ENCODE data around the gene CASP2.
"Not testable (repeated sequence)": the region's sequence is repeated elsewhere in the genome, so short reads cannot be mapped to it uniquely, and the experiment has no call there.

CASP2 gene

GRCh38 chr7:143265017-143265693 lies 23.0 kb upstream of the CASP2 start:
- no peak for DNase-seq

DNA sequence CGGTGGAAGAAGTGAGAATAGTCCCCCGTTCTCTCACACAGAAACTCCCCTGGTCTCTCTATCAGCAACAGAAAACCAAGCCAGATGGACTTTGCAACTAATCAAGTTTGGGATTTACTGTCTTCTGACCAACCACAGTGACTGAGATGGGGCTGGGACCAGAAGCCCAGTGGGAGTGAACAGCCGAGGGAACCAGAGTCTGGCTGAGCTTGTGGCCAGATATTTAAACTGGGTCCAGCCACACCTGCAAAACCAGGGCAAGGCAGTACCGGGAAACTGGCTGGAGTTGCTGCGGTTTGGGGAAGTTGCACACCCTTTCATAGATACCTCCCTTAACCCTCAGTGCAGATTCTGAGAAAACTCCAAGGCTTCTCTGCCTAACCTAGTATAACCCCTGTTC lies 18.9 kb upstream of the CASP2 start:
- no peak for DNase-seq

DNA sequence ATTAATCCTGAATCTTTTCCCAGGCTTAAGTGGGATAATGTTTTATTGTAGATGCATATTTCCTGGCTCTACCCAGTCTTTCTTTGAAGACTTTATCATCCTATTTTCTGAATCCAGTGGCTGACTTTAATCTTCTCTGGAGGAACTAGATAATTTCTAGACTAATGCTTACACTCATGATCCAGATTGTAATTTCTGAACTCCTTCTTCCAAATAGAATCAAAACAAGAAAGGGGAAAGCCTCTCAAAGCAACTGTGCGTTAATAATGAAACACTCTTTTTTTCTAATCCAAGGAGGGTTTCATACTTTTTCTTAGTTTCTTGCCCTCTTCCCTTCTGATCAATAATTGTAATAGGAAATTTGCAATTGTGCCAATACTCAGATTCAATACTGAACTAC lies 16.9 kb upstream of the CASP2 start:
- DNase-seq: no peak

DNA sequence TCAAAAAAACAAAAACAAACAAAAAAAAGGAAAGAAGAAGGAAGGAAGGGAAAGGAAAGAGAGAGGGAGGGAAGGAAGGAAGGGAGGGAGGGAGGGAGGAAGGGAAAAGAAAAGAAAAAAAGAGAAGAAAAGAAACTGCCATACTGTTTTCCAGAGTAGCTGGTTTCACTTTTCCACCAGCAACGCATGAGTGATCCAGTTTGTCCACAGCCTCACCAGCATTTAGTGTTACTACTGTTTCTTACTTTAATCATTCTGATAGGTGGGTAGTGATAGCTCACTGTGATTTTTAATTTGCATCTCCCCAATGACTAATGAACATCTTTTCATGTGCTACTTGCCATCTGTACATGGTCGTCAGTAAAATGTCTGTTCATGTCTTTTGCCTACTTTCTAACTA lies 15.3 kb upstream of the CASP2 start:
- no peak for DNase-seq

GRCh38 chr7:143279186-143280098 lies 8.7 kb upstream of the CASP2 start:
- no peak for DNase-seq

DNA sequence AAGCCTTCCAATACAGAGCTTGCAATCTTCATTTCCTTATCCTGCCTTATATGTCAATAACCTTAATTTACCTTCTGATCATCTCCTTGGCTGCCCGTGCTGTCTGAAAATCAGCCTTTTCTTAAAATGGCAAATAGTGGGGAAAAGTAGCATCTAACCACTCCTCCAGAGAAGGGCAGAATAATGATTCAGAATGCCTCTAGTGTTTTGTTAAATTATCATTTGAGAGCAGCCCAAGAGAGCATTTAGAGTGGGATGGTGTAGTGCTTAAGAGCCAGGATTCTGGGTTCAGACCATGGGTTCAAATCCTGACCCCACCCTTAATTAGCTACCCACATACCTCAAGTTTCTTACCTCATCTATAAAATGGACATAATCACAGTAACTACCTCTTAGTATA lies 8.0 kb upstream of the CASP2 start:
- no peak for DNase-seq

- no peak for DNase-seq
Observed at GRCh38 chr7:143280566-143280965, 7.6 kb upstream of the CASP2 start.

DNA sequence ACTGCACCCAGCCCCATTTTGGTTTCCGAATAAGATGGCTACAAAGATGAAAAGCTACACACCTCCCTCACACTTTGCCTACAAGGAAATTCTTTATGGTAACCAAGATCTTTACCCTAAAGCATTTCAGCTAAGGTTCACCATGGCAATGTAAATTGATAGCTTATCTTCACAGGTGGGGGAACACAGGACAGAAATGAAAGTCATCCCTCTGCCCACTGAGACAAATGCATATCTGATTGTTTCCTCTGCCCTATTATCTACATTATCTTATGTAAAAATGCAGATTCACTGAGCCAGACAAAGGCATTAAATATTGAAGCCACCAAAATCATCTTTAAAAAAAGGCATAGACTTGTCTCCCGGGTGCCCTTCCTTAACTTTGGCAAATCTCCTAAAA lies 6.6 kb upstream of the CASP2 start:
- DNase-seq: no peak

GRCh38 chr7:143282124-143282523 lies 6.0 kb upstream of the CASP2 start:
- DNase-seq: no peak

DNA sequence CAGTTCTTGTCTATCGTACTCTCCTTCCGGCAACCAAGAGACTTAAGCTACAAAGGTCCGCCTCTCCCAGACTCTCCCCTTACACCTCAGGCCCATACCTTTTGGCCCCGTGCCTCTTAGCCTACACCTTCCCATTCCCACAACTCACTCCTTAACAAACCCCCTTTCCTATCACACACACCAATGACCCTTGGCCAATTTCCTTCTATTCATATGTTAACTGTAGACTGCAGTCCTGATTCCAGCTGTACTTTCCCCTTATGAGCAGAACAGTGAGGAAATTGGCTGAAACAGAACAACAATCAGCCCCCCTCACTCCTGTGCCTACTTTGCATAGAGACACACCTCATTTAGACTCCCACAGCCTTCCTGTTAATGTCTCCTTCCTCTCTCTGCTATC lies 4.8 kb upstream of the CASP2 start:
- no peak for DNase-seq

DNA sequence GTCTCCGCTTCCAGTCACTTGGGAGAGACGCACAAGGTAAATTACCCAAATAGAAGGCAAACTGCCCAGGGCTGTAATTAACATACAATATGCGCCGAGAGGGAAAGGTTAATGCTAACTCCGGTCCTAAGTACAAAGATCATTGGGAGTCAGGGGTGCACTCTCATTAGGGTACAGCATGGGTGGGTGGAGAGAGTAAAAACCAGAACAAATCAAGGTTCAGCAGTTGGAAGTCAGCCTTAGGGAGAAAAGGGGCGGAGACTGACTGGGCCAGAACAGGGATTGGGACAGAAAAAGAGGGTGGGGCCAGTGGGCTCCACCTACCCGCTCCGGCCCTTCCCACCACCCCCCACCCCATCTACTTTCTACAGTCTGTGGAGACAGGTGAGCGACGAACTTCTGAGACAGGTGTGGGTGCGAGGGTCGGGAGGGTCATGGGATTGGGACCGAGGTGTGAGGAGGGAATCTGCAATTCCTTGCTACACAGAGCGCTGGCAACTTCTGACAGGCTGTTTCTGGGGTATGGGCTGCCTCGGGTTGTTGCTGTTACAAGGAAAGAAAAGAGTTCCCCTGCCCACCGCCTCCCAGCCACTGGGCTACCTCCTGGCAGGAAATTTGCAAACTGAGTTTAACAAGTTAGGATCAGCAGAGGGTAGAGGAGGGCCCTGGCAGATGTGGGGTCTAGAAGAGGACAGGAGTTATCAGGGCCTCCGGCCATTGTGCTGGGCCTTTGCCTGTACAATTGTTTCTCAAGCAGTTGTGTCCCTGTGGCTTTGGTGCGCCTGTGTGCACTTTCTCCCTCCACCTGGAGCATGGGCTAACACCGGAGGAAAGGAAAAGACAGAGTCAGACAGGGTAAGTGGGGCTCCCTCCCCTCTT lies 3.3 kb upstream of the CASP2 start, which contains the start of gene TMEM139:
TSS of gene TMEM139 (plus strand) at position 368 of the 879 bp plus-strand sequence. CDS start 1,000 bp downstream, outside the sequence.
- DNase-seq: peak; percentile 40

DNA sequence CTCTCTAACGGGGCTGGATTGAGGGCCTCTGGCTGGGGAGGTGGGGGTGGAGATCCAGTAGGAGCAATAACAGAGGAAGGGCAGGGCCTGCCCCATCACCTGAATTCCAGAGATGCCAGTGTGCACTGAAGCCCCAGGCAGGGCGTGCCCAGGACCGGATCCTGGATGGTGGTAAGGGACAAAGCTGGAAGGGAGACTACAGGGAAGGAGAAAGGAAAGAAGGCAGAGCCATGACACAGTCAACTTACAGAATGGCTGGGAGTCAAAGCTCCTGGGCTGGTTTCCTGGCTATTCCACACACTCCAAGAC lies 2.7 kb upstream of the CASP2 start:
- no peak for DNase-seq

- DNase-seq: no peak
Observed at GRCh38 chr7:143285806-143286521, 2.2 kb upstream of the CASP2 start.

DNA sequence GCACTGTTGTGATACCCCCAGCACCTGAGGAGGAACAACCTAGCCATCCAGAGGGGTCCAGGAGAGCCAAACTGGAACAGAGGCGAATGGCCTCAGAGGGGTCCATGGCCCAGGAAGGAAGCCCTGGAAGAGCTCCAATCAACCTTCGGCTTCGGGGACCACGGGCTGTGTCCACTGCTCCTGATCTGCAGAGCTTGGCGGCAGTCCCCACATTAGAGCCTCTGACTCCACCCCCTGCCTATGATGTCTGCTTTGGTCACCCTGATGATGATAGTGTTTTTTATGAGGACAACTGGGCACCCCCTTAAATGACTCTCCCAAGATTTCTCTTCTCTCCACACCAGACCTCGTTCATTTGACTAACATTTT lies 1.6 kb upstream of the CASP2 start:
- no peak for DNase-seq

DNA sequence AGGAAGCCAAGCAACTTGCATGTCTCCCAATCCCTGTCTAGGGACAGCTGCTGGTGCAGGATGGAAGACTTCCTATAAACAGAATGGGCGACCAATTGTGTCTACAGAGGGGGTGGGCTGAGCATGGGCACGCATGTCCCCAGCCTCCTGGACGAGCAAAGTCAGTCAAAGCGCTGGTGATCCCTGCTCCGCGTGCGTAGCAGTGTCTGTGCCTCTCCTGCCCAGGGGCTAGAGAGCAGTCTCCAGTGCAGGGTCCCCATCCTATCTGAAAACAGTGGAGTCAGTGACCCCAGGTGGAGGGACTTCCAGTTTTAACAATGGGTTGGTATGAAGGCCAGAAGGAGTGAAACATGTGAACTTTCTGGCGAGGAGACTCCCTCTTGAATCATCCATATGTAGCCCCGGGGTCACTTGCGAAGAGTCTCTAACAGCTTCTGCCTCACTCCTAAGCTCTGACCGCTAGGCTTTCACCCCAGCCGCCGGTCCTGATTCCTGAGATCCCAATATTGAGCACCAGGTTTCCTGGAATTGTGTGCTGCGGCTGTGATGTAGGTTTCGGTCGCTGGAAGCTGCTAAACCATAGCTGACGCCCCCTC lies 714 bp upstream of the CASP2 start:
- no peak for DNase-seq

- peak; percentile 15 for DNase-seq
Observed at GRCh38 chr7:143288836-143289235, 685 bp downstream of the CASP2 start.

GRCh38 chr7:143289421-143289820 lies 1.3 kb downstream of the CASP2 start:
- DNase-seq: no peak

DNA sequence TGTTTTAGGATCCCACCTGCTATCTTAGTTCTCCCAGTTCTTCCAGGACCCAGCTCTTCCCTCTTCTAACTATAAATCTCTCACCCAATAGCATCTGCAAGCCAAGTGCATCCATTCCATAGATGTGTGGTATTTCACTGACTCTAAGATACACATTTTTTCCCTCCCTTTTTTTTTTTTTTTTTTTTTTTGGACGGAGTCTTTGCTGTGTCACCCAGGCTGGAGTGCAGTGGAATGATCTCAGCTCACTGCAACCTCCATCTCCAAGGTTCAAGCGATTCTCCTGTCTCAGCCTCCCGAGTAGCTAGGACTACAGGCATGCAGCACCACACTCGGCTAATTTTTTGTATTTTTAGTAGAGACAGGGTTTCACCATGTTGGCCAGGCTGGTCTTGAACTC lies 1.7 kb downstream of the CASP2 start:
- DNase-seq: not testable (repeated sequence)

DNA sequence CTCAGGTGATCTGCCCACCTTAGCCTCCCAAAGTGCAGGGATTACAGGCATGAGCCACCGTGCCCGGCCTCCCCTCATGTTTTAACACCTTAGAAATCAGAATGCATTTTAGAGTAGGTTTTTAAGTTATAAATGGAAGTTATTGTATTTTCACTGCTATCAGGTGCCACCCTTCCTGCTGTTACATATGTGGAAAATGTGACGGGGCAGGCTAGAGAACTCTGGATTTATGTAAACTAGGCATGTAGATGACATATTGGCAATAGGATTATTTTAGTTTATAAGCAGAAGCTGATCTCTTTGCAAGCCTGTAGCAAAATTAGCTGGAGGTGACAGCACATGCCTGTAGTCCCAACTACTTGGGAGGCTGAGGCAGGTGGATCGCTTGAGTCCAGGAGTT lies 2.1 kb downstream of the CASP2 start:
- DNase-seq: no peak

DNA sequence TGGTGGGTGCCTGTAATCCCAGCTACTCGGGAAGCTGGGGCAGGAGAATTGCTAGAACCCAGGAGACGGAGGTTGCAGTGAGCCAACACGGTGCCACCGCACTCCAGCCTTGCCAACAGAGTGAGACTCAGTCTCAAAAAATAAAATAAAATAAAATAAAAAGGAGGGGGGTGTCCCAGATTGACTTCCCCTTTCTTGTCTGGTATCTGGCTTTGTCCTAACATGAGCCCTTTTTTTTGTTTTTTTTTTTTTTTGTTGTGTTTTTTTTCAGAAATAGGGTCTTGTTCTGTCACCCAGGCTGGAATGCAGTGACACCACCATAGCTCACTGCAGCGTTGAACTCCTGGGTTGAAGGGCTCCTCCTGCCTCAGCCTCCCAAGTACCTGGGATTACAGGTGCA lies 4.7 kb downstream of the CASP2 start:
- no peak for DNase-seq

GRCh38 chr7:143295870-143296269 lies 7.7 kb downstream of the CASP2 start:
- no peak for DNase-seq

DNA sequence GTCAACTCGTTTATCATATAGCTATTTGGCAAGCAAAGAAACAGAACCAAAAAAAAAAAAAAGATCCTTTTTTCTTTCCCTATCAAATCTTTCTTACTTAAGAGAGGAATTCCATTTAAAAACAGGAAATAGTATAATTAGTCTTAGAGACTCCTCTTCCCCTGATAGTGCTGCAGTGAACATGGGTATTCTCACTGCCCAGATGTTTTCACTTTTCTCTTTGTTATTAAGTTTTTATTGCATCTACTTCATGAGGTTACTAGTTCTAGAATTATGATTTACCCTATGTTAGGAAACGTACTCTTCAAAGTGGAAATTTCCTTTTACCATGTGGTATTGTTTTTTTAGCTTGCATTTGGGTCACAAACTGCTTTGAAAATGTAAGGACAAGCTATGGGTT lies 8.5 kb downstream of the CASP2 start:
- no peak for DNase-seq

All from NCI-H146 (cell line).